Epithelial cell of prostate (primary cell): Measurements from ENCODE around the gene EIF4H.
"Not testable (repeated sequence)": the region's sequence is repeated elsewhere in the genome, so short reads cannot be mapped to it uniquely, and the experiment has no call there.

Experiments
- DNase-seq: peaks from one replicate; pipeline ENCODE4 v3.0.0-alpha.2; 2011; ENCODE audit warnings: low read depth, low spot score
- H3K27ac ChIP-seq: fragments of 450-650 bp; 2 replicates; pipeline ENCODE4 v1.5.1; 2017; ENCODE audit warnings: mild to moderate bottlenecking

EIF4H gene

DNA sequence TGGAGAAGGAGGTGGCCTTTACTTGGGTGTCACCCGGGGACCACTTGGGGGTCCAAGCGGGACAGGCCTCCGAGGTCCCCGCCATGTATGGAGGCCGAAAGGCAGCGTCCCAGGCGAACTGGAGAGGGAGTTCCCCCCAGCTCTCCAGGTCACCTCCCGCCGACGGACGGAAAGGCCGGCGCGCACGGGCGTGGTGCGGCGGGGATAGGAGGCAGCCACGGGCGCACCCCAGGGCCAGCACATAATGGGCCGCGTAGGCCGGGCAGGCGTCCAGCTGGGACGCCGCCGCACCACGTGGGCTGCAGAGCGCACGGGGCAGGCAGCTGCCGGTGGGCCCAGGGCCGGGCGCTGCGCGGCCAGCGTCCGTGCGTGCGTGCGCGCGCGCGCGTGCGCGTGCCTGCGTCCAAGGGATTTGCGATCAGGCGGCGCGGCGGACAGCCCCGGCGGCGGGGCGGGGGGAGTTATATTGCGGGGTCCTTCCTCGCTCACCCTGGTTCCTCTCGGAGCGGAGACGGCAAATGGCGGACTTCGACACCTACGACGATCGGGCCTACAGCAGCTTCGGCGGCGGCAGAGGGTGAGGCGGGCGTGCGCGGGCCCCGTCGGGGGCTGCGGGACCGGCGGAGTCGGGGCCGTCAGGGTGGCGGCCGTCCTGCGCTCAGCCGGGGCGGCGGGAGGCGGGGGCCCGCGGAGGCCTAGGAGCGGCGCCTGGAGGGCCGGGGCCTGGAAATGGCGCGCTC, at the start of gene EIF4H:
EIF4H (plus strand) TSS at position 491 of the 740 bp plus-strand sequence; CDS start at position 519, 28 bp downstream.
- DNase-seq, result peak; percentile 60
- H3K27ac ChIP-seq, result peak within 1 kb of the TSS; percentile 85

DNA sequence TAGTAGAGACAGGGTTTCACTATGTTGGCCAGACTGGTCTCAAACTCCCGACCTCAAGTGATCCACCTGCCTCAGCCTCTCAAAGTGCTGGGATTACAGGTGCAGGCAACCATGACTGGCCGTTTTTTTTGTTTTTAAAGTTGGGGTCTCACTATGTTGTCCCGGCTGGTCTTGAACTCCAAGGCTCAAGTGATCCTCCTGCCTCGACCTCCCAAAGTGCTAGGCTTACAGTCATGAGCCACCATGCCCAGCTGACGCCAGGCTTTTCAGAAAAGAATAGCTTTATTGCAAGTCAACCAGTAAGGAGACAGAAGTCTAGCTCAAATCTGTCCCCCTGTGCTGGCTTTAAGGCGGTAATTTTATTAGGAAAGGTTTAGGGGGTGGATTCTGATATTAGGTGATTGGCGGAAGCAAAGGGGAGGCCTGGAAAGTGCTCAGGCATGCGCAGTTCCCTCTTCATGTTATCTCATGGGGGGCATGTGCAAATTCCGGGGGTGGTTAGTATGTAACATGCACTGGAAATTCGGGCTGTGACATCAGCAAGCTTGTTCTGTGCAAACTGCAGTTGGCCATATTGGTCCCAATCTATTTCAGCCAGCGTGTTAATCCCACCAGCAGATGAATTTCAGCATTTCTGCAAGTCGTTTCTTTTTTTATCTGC, 47.8 kb upstream of the EIF4H start:
- no peak for DNase-seq
- H3K27ac ChIP-seq, result no peak overlapping the region

- no peak overlapping the region for H3K27ac ChIP-seq
- no peak for DNase-seq
Observed at GRCh38 chr7:74129887-74130286, 44.3 kb upstream of the EIF4H start.

DNA sequence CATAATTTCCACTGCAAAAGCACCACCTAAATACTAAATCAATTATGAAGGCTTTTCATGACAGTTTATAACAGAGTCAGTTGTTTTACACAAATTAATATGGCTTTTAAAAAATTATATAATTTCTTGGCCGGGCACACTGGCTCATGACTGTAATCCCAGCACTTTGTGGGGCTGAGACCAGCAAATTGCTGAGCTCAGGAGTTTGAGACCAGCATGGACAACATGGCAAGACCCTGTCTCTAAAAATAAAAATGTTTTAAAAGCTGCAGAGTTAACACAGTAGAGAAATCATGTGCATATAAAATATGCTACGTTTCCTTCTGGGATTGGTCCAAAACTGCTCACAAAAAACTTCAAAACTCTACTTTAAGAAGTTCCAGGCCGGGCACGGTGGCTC, 43.6 kb upstream of the EIF4H start:
- no peak overlapping the region for H3K27ac ChIP-seq
- DNase-seq, result no peak

DNA sequence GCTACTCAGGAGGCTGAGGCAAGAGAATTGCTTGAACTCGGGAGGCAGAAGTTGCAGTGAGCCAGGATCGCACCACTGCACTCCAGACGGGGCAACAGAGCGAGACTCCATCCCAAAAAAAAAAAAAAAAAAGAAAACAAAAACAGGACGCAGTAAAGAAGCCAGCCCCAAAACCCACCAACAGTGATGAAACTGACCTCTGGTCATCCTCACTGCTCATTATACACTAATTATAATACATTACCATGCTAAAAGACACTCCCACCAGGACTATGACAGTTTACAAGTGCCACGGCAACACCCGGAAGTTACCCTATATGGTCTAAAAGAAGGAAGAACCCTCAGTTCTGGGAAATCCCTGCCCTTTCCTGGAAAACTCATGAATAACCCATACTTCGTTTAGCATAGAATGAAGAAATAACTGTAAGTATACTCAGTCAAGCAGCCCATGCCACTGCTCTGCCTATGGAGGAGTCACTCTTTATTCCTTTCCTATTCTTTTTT, 40.0 kb upstream of the EIF4H start:
- H3K27ac ChIP-seq, result peak overlapping the region; percentile 87
- no peak for DNase-seq

- no peak for DNase-seq
- no peak overlapping the region for H3K27ac ChIP-seq
Observed at GRCh38 chr7:74138334-74138867, 35.8 kb upstream of the EIF4H start.

- H3K27ac ChIP-seq, result no peak overlapping the region
Observed at GRCh38 chr7:74138945-74139843, 35.0 kb upstream of the EIF4H start.

GRCh38 chr7:74141705-74142104, 32.5 kb upstream of the EIF4H start:
- H3K27ac ChIP-seq, result peak overlapping the region; percentile 70
- DNase-seq, result no peak

More at GRCh38 chr7:74138945-74139843, 35.0 kb upstream of the EIF4H start:
- no peak for DNase-seq

DNA sequence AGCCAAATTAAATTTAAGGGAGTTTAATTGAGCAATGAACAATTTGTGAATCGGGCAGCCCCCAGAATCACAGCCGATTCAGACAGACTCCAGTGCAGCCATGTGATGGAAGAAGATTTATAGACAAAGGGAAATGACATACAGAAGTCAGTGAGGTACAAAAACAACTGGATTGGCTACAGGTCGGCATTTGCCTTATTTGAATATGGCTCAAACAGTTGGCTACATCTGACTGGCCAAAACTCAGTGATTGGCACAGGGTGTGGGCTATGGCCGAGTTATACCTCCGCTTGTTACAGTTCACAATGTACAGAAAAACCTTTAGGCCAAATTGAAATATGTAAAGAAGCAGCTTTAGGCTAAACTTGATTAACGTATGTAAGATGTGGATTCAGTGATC, 30.8 kb upstream of the EIF4H start:
- DNase-seq, result no peak
- no peak overlapping the region for H3K27ac ChIP-seq

DNA sequence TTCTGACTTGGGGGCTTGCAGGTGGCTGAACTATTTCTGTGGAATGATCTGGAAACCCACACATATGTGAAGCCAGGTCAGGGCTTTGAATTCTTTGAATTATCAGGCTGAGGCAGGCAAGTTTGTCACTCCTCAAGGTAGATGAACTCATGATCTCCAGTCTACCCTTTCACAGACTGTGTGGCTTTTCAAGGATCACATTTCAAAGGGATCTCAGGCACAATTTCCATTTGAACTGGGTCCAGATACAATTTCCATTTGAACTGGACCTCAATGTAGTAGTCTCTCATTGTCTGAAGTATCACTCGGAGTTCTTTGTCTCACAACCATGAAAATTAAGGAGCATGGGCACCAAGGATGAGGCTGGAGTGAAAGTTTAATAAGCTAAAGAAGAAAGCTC, 25.7 kb upstream of the EIF4H start:
- DNase-seq, result no peak
- H3K27ac ChIP-seq, result no peak overlapping the region

DNA sequence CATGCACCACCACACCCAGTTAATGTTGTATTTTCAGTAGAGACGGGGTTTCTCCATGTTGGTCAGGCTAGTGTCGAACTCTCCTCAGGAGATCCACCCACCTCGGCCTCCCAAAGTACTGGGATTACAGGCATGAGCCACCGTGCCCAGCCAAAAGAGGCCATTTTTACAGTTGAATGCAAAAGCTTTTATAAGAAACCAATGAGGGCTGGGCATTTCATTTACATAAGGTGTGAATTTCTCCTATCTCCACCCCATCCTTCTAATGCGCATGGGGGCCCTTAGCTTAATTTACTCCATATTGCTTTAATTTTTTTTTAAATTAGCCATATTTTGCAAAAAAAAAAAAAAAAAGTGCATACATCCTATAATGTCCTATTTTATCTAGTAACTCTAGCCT, 25.1 kb upstream of the EIF4H start:
- H3K27ac ChIP-seq, result no peak overlapping the region
- DNase-seq, result no peak

- H3K27ac ChIP-seq, result no peak overlapping the region
- no peak for DNase-seq
Observed at GRCh38 chr7:74149603-74150002, 24.6 kb upstream of the EIF4H start.

GRCh38 chr7:74153736-74154135, 20.4 kb upstream of the EIF4H start:
- no peak for DNase-seq
- no peak overlapping the region for H3K27ac ChIP-seq

GRCh38 chr7:74155810-74156395, 18.3 kb upstream of the EIF4H start:
- no peak for DNase-seq
- H3K27ac ChIP-seq, result no peak overlapping the region

DNA sequence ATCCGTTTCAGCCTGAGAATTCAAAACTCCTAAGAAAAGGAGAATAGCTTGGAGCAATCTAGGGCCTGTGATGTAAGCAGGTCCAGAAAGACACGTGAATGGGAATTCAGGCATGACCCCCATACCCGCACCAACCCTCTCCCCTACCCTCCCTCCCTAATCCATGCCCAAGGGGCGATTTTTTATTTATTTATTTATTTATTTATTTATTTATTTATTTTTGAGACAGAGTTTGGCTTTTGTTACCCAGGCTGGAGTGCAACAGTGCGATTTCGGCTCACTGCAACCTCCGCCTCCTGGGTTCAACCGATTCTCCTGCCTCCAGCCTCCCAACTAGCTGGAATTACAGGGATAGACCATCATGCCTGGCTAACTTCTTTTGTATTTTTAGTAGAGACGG, 16.6 kb upstream of the EIF4H start:
- no peak overlapping the region for H3K27ac ChIP-seq
- DNase-seq, result no peak

DNA sequence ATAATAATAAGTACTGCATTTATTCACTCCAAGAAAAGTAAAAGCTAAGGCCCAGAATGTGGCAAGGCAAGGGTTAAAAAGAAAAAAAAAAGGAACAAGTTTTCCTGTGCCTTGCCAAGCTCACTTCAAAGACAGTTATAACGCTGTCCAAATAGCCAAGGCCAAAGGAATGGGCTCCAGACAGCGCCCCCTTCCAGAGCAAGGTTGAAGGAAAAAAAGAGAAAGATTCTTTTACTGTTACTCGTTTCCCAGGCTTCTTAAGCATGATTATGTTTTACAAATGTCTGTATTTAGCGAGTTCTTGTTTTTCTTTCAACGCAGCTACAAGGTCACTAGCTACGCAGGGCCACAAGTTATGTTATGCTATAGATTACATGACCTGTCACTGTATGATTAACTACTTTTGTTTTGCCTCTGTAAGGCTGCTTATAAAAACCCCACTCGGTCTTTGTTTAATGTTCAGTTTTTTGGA, 9.1 kb upstream of the EIF4H start:
- H3K27ac ChIP-seq, result no peak overlapping the region
- DNase-seq, result no peak

DNA sequence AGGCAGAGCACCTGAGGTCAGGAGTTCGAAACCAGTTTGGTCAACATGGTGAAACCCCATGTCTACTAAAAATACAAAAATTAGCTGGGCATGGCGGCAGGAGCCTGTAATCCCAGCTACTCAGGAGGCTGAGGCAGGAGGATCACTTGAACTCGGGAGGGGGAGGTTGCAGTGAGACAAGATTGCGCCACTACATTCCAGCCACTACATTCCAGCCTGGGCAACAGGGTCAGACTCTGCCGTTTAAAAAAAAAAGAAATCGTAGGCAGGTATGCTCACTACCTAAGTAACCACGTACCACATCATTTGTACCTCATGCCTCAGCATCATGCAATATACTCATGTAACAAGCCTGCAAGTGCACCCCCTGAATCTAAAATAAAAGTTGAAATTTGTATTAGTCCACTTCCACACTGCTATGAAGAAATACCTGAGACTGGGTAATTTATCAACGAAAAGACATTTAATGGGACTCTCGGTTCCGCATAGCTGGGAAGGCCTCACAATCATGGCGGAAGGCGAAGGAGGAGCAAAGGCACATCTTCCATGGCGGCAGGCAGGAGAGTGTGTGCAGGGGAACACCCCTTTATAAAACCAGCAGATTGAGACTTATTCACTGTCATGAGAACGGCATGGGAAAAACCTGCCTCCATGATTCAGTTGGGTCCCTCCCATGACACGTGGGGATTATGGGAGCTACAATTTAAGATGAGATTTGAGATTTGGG, 8.1 kb upstream of the EIF4H start:
- no peak overlapping the region for H3K27ac ChIP-seq
- no peak for DNase-seq

GRCh38 chr7:74167324-74167723, 6.8 kb upstream of the EIF4H start:
- peak overlapping the region; percentile 28 for H3K27ac ChIP-seq
- DNase-seq, result not testable (repeated sequence)

DNA sequence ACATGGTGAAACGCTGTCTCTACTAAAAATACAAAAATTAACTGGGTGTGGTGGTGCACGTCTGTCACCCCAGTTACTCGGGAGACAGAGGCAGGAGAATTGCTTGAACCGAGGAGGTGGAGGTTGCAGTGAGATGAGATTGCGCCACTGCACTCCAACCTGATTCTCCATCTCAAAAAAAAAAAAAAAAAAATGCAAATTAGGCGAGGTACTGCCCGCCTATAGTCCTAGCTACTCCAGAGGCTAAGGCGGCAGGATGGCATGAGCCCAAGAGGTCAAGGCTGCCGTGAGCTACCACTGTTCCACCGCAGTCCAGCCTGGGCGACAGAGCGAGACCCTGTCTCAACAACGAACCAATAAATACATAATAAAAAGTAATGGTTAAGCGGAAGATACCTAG, 1.1 kb upstream of the EIF4H start:
- H3K27ac ChIP-seq, result peak overlapping the region; percentile 85
- no peak for DNase-seq
